H4 (cell line): Measurements from ENCODE around the gene LSM6. TPM values are rescaled to one million over a fixed set of nuclear protein-coding genes. Genes with fewer than 3 reads are reported as not detected.

Experiments used
- DNase-seq: peaks from one replicate; pipeline ENCODE4 v3.0.0-alpha.2; 2015; ENCODE audit warnings: low spot score
- total RNA-seq: library from RNA; depleted of rRNA; stranded (reverse); fragments of >200 nt; shearing (Covaris generic); gene quantifications from 2 replicates; pipeline ENCODE4 v1.2.3, GENCODE V29; 2014

The LSM6 gene
- total RNA-seq, 1 experiment from 2014 or later: 82.5 TPM

- DNase-seq: no peak
These were observed 10.5 kb downstream of the LSM6 start for GRCh38 chr4:146186041-146186440.

- DNase-seq: no peak
These were observed 11.1 kb downstream of the LSM6 start for GRCh38 chr4:146186596-146186995.

DNA sequence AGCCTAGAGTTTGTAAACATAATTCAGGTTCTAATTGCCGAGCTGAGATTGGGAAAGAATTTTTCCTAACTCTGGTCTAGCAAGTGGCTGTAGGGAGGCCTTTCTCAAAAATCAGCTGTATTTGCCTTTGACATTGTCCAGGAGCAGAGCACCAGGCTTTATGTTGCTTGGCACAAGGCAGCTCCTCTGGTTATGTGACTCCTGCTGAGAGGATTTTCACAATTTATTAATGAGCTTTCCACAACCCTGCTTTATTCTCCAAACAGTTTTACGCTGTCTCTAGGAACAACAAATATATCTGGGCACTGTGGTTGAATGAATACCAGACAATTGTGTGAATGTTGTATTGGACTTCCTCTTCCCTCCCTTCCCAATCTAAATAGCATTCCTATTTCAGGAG, 14.9 kb downstream of the LSM6 start:
- DNase-seq: no peak

DNA sequence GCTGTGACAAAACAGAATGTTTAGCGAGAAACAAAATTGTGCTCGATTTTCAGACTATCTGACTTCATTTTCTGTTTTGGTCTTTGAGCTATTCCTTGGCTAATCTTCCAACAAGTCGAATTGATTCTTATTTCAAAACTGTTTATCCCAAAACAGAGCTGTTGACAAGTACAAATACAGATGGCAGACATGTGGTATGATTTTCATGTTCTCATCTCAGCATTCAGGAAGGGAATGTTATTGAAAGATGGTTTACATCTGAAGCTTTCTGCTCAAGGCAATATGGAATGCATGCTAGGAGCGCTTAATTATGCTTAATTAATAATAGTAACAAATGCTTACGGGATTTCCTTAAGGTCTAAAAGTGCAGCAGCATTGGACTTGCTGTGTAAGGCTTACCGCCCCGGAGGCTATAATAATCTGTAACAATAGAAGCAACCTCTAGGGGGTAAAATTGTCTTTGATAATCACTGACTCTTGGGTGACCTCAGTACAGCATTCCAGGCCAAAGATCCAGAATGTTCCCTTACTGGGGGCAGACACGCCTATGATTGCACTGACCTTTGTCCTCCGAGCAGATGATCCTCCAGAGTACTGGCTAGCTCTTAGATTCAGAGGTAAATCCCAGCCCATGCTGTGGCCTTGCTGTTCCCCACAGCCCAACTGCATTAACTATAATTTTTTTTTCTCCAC, 16.4 kb downstream of the LSM6 start:
- DNase-seq: no peak

GRCh38 chr4:146193628-146194027, 18.1 kb downstream of the LSM6 start:
- no peak for DNase-seq

- no peak for DNase-seq
These were observed 18.7 kb downstream of the LSM6 start for GRCh38 chr4:146194212-146194611.

GRCh38 chr4:146202665-146203064, 27.1 kb downstream of the LSM6 start:
- DNase-seq: no peak

GRCh38 chr4:146207410-146207809, 31.9 kb downstream of the LSM6 start:
- no peak for DNase-seq

- no peak for DNase-seq
These were observed 35.4 kb downstream of the LSM6 start for GRCh38 chr4:146210890-146211289.

- DNase-seq: no peak
These were observed 35.9 kb downstream of the LSM6 start for GRCh38 chr4:146211440-146211839.

GRCh38 chr4:146212781-146213180, 37.3 kb downstream of the LSM6 start:
- DNase-seq: no peak

GRCh38 chr4:146214238-146214637, 38.7 kb downstream of the LSM6 start, which contains the start of gene REELD1:
Gene REELD1 (plus strand): TSS chr4:146214538. CDS start chr4:146216953, 2,415 bp downstream.
- no peak for DNase-seq

- DNase-seq: peak; percentile 57
These were observed 46.8 kb downstream of the LSM6 start for GRCh38 chr4:146222313-146222712.

DNA sequence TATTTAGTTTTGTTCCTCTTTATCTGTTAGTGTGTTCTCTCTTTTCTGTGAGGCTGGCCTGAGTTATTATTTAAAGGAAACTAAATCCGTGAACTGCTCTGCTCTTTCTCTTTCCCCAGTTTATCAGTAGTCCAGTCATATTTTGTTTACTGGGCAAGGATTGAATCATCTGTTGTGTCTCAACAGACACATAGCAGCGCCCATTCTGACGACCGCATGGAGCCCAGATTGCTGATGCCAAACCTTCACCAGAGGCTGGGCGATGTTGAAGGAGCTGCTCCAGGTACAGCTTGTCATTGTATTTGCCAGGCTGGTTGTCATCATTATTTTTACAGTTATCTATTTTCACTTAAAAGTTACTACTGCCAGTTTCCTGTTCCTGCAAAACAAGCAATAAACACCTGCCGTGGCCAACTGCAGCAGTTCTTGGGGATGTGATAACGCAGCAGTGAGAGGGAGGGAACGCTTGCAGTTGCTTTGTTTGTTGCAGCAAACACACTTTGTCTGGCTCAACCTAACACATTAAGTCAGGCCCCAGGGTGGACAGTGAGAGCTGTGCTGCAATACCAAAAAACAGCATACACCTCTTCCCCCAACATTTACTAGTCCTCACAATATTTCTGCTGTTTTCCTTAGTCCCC, 48.9 kb downstream of the LSM6 start:
- DNase-seq: peak; percentile 38

GRCh38 chr4:146229406-146229805, 53.9 kb downstream of the LSM6 start:
- no peak for DNase-seq

GRCh38 chr4:146232131-146232722, 56.7 kb downstream of the LSM6 start:
- no peak for DNase-seq

DNA sequence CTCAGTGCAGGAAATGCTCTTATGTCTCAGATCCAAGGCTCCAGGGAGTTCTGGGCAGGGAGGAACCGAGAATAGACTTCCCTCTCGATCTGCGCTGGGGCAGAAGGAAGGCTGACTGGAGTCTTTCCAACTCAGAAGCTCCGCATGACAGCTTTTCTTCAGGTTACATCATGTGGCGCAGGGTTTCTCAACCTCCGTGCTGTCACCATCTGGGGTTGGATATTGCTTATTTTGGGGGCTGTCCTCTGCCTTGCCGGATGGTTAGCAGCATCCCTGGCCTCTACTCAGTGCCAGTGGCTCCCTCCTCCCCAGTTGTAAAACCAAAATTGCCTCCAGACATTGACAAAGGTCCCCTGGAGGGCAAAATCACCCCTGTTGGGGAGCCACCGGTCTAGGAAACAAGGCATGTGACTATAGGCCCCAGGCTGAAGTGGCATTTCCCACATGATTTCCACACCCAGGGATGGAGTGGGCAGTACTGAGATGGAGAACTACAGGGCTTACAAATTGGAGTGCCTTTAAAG, 60.2 kb downstream of the LSM6 start:
- peak; percentile 31 for DNase-seq

GRCh38 chr4:146236216-146236615, 60.7 kb downstream of the LSM6 start:
- no peak for DNase-seq

DNA sequence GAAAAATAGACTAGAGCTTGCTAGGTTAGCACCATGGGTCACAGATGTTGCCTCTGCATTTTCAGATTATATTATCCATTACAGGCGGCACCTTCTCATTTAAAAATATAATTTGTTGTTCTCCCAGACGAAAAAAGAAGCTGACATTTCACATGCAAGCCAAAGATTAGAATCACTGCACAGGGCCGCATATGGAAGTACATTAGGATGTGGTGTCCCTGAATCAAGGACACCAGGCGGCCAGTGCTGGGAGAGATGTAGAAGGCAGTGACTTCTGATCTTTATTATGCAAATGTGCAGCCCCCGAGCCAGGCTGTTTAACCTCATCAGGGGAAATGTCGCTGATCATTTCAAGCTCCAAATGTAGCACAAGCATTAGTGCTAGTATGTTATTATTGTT, 61.6 kb downstream of the LSM6 start:
- no peak for DNase-seq

GRCh38 chr4:146238107-146238506, 62.6 kb downstream of the LSM6 start:
- DNase-seq: no peak
